Stimulated activated CD8-positive, alpha-beta memory T cell treated with anti-CD3 and anti-CD28 coated beads, Interleukin-15, amount 100 ng/mL, for 4 hours (primary cell): ENCODE data around the gene GNPTAB.

Source experiments
- DNase-seq, 2 donors: peaks; one replicate each; pipeline ENCODE4 v3.0.0-alpha.2; 2020; ENCODE audit warnings: low read depth in 2 of 2

Gene GNPTAB

DNA sequence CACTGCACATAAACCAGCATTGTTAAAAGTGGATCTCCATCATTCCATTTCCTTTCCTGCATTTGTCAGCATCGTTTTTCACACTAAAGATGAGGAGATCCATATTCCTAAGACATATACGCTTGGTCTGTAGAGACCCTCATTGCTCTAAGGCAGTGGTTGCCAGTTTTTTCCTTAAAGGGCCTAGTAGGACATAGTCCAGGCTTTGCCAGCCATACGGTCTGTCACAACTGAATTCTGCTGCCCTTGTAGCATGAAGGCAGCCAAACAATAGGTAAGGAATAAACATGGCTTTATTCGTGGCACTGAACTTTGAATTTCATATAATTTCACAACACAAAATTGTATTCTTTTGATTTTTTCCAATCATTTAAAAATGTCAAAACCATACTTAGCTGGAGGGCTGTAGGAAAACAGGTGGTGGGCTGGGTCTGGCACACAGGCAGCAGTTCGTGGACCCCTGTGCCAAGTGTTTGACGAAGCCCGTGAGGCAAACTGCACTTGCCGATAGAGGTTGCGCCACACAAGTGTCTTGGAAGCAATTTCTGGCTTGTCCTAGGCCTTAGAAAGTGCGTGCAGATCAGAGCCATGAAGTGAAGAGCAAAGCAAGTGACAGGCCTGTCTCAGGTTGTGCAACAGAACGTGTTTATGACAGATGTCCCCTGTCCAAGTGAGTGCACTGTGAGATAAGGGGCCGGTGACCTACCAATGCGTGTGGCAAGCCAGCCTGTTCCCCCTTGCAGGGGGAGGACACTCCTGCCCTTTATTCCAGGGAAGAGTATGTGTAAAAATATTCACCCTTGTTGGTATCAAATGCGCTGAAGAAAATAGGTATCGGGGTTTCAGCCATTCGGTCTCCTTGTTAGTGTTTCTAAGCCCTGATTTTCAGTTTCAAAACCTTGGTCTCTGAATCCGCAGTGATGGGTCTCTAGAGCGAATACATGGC lies 134.2 kb downstream of the GNPTAB start:
- no peak for DNase-seq

DNA sequence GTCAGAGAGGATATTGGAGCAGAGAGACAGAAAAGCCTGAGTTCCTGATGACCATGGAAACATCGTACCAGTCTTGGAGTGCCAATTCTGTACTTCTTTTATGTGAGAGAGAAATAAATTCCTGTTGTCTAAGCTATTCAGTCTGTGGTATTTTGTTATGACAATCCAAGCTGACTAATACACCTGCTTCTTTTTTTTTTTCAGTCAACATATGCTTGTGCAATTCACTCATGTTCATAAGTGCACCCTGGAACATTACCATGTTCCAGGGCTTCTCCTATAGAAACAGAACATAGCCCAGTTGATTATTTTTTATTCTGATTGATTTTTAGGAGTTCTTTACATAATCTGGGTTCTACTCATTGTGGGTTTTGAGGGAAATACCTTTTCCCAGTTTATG lies 135.1 kb downstream of the GNPTAB start:
- no peak for DNase-seq
